NCI-H526 treated with DMSO at 0.1 percent for 48 hours (cell line): ENCODE results near the gene VEPH1.

Source experiments
- DNase-seq: peaks from one replicate; lab custom pipeline; 2025; lab: John Stamatoyannopoulos, UW

Gene VEPH1

DNA sequence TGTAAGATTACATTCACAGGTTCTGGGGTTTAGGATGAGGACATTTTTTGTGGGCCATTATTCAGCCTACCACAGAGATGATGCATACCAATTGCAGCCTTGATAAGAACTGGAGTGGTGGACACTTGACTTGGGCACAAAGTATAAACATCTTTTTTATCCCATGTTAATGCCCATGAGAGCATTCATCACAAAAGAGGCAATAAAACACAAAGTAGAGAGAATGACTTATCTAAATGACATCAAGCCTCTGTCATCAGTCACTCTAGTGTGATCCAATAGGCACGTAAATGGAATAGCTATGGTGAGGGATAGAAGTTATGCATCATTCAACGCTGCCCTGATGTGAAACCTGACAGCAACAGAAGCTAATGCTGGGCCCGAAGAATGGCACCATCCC lies 25.8 kb downstream of the VEPH1 start:
- DNase-seq = no peak

DNA sequence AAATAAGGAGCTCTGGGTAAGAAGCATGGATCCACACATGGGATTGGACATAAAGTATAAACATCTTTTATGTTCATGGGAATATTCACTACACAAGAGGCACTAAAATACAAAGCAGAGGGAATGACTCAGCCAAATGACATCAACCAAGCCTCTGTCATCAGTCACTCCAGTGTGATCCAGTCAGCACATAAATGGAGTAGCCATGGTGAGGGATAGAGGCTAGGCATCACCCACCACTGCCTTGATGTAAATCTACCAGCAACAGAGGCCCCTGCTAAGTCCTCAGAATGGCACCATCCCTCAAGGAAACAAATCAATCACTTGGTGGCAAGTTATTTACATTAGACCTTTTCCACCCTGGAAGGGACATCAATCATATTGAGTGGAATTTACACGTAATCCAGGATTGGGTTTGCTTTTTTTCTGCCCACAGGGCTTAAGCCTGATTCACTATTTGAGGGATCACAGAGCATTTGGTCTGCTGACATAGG lies 27.2 kb downstream of the VEPH1 start:
- DNase-seq = no peak

GRCh38 chr3:157472648-157473047 lies 30.6 kb downstream of the VEPH1 start:
- no peak for DNase-seq

DNA sequence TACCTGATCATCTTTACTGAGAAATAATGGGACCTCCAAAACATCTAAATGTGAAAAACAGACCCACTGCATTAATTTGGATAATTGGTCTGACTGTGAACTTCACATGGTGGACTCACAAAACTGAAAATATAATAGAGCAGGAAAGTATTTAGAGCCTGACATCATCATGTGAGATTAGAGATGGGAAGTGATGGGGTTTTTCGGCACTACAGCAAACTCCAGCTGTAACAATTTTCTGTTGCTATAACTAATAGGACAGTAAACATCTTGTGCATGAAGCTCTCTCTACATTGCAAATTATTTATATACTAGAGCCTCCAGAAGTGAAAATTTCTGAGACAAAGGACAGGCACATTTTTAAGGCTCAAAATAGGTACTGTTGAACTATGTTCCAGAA lies 32.2 kb downstream of the VEPH1 start:
- DNase-seq = no peak

DNA sequence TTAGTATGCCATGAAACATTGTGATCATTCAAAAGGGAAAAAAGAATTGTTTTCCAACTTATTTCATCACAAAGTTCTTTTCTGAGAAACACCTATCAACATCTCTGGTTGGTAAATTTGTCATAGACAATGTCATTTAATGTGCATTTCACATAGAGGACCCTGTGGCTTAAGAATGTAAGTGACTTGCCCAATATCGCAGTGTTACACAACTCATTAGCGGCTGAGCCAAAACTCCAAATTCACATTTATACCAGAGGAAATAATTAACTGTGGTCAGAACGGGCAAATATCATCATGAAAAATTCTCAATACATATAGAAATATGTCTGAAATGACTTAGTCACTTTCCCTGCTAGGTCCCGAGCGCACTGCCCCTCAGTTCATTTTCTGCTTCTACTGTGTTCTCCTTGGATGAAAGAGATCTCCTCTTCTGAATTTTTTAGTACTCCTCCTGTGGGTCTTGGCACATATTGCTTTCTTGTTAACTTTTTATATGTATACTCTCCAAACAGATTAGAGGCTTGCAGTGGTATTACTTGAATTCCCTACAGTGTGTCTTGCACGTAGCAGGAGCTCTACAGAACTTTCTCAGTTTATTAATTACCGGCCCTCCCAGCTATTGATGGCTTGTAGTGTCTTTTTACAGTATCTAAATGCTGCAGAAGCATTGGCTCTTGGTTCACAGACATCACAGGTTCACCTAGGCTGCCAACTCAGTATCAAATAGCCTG lies 33.5 kb downstream of the VEPH1 start:
- no peak for DNase-seq

- DNase-seq = no peak
These were observed 36.0 kb downstream of the VEPH1 start for GRCh38 chr3:157467200-157467599.

- DNase-seq = no peak
These were observed 37.5 kb downstream of the VEPH1 start for GRCh38 chr3:157465741-157466140.

DNA sequence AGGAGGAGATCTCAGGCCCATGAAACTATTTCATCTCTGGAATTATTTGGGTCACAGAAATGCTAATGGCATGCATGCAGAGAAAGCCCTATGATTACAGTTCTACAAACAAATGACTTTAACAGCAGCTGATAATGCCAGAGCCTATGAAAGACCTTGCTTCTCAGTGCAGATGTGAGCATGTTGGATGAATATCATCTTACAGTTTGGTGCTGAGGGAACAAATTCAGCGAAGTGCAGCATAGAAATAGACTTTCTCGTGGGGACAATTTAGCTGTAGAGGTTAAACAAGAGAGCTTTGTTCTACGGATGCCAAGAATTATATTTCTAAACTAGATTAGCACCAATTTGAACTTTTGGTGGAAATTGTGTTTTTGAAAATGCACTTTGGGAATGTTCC lies 38.9 kb downstream of the VEPH1 start:
- DNase-seq = no peak

- no peak for DNase-seq
These were observed 39.4 kb downstream of the VEPH1 start for GRCh38 chr3:157463816-157464215.

- no peak for DNase-seq
These were observed 43.0 kb downstream of the VEPH1 start for GRCh38 chr3:157460253-157460652.

- no peak for DNase-seq
These were observed 43.5 kb downstream of the VEPH1 start for GRCh38 chr3:157459706-157460105.

DNA sequence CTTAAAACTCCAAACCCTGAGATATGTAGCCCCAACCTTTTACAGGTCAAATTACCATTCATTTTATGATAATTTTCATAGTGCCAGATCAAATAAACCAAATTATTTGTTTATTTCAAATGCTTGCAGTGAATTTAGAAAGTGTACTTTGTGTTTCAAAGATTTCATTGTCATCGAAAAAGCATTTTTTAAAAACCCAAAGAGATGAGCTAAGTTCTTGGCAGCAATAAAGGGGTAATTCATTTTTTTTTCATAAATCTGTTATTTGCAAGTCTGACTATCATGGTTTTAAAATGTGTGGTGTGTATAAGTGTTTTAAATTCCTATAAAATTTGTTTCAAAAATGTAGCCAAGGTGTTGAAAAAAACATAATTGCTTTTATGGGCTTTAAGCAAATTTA lies 49.4 kb downstream of the VEPH1 start:
- no peak for DNase-seq

DNA sequence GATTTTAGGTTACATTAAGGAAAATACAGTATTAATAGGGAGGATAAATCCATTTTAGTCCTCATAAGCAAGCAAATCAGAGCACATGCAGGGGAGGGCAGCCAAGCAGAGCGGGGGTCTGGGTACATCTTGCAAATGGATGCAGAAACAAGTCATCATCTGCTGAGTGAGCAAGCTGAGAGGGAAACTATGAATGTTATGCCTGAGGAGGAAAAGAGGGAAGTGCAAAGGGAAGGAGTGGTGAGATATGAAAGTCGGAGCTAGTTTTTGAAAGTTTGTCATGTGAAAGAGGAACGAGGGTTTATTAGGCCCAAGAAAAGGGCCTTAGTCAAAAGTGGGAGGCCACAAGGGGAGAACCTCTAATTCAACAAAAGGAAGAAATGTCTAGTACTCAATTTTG lies 51.1 kb downstream of the VEPH1 start:
- no peak for DNase-seq

- DNase-seq = no peak
These were observed 56.1 kb downstream of the VEPH1 start for GRCh38 chr3:157447026-157447694.

DNA sequence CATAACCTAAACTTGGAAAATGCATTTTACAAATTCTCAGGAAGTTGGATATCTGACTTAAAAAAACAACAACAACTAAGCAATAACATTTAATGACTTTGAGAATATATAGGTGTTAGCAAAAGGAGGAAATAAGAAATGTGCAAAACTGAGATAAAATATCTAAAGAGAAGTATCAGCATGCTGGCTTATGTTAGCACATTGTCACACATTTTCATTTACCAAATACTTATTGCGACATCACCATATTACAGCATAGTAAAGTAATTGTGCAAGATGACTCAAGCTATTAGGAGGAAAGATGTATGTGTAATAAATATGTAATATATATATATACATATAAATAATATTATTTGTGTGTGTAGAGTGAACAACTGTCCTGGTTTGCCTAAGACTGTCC lies 57.4 kb downstream of the VEPH1 start:
- no peak for DNase-seq

- DNase-seq = no peak
These were observed 58.4 kb downstream of the VEPH1 start for GRCh38 chr3:157444797-157445184.

- DNase-seq = no peak
These were observed 59.1 kb downstream of the VEPH1 start for GRCh38 chr3:157443905-157444796.

GRCh38 chr3:157442729-157443128 lies 60.5 kb downstream of the VEPH1 start:
- DNase-seq = no peak

GRCh38 chr3:157441102-157441624 lies 62.1 kb downstream of the VEPH1 start:
- no peak for DNase-seq

DNA sequence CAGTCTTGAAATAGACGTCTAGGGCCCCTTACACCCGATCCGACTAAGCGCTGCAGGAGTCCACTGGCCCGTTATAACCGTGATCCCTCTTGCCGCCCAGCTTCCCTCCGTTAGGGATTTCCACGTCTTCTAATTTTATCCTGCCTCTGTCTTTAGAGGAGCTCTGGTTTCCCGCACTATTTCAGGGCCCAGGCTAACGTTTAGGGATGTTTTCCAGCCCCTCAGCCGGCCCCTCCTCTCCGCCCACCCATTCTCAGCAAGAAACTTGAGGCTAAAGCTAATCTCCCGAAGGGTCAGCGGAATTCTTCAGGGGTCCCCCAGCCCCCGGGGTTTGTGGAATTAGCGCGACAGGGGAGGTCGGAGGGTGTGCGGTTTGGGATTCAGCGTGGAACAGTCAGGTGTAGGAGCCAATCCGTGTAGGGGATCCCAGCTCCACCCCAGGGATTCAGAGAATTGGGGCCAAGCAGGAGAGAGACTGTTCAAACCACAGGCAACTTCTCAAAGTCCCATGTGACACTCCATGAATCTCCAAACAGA lies 65.0 kb downstream of the VEPH1 start:
- DNase-seq = no peak

- no peak for DNase-seq
These were observed 66.5 kb downstream of the VEPH1 start, which contains the start of gene PTX3 for GRCh38 chr3:157436583-157437291. TSS of gene PTX3 (plus strand) at chr3:157436850. CDS start at chr3:157436934, 84 bp downstream.
